GM21786 (cell line): ENCODE measurements around the gene STS.
"Not testable (repeated sequence)": the region's sequence is repeated elsewhere in the genome, so short reads cannot be mapped to it uniquely, and the experiment has no call there.

ENCODE experiments used
- ATAC-seq: cut with Tn5 transposase; IDR thresholded peaks from one replicate; pipeline ENCODE4 v1.9.1; 2021; ENCODE audit not compliant: unreplicated experiment

The STS gene

GRCh38 chrX:7170898-7171297, 23.4 kb downstream of the STS start:
- ATAC-seq, result no peak

DNA sequence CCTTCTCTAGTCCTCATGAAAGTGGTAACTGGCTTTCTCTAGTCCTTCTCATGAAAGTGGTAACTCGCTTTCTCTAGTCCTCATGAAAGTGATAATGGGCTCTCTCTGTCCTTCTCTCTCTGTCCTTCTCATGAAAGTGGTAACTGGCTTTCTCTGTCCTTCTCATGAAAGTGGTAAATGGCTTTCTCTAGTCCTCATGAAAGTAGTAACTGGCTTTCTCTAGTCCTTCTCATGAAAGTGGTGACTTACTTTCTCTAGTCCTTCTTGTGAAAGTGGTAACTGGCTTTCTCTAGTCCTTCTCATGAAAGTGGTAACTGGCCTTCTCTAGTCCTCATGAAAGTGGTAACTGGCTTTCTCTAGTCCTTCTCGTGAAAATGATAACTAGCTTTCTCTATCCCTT, 31.3 kb downstream of the STS start:
- ATAC-seq, result not testable (repeated sequence)

DNA sequence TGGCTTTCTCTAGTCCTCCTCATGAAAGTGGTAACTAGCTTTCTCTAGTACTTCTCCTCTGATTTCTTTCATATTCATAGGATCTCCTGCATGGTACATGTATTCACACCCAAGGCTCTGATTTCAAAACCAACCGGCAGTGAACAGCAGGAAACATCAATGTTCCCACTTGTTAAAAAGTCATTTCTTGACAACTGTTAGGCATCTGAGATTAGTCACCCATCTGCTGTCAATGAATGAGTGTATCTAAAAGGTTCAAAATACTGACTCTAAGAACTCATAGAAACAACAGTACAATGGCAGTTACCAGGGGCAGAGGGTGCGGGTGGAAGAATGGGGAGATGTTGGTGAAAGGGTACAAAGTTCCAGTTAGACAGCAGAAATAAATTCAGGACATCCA, 31.9 kb downstream of the STS start:
- ATAC-seq, result no peak

GRCh38 chrX:7184816-7185215, 37.3 kb downstream of the STS start:
- ATAC-seq, result no peak

DNA sequence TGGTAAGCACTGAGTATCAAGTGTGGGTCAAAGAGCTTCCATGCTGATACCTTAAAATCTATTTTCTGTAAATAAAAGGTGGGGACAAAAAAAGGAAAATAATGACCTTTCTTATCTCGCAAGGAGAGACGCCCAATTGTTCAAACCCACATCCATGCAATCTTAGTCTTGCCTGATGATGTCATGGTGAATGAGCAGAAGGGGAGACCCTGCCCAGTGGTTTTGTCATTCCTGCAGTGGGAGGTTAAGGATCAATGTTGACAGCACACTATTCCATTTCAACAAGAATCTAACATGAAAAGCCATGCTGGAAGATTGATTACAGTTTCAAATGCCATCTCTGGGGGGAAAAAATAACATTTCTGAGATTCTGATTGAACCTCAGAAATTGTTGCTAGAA, 41.2 kb downstream of the STS start:
- ATAC-seq, result no peak

GRCh38 chrX:7190157-7190556, 42.6 kb downstream of the STS start:
- ATAC-seq, result no peak

DNA sequence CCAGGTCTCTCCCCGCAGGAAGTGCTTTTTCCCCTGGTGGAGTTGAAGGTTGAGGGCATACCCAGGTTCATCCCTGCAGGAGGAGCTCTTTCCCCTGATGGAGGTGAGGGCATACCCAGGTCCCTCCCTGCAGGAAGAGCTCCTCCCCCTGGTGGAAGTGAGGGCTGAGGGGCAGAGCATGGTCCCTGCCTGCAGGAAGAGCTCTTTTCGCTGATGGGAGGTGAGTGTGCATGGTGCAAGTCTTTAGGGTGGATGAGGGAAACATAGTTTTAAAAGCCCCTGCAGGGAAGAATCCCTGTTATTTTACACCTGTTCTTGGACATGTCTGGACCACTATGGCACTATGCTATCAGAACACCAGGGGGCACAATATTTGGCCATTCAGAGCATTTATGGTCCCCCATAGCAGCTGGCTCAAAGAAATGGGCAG, 44.2 kb downstream of the STS start:
- no peak for ATAC-seq

DNA sequence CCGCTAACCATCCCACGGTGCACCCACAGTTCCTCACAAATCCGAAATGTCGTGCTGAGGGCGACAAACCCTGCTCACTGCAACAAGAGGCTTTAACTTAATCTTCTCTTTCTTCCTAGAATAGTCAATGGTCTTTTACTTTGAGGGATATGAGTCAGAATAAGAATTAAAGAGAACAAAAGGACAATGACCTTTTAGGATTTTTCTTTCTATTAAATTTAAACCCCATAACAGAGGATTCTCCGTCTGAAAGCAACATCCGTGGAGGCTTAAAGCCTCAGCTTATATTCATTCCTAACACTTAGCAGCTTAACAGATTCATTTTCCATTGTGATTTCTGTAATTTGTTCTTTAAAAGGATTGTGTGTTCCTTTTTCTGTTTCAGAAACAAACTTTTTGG, 45.4 kb downstream of the STS start:
- no peak for ATAC-seq

GRCh38 chrX:7194606-7195005, 47.1 kb downstream of the STS start:
- no peak for ATAC-seq
